Muscle layer of colon (tissue), 2 donors: ENCODE data around the gene CCDC68.

Experiments used
- H3K27ac ChIP-seq: one replicate; pipeline ENCODE4 v1.7.0; 2013; ENCODE audit warnings: low read depth, mild to moderate bottlenecking, low read length, moderate library complexity
- H3K27me3 ChIP-seq, 2 donors: one replicate each; pipeline ENCODE4 v1.7.0; 2013; ENCODE audit warnings: low read length in 2 of 2, mild to moderate bottlenecking in 2 of 2; ENCODE audit not compliant: insufficient read depth in 2 of 2, control insufficient read depth in 1 of 2
- H3K36me3 ChIP-seq: one replicate; pipeline ENCODE4 v1.7.0; 2013; ENCODE audit warnings: mild to moderate bottlenecking, low read length; ENCODE audit not compliant: insufficient read depth
- H3K4me1 ChIP-seq: one replicate; pipeline ENCODE4 v1.7.0; 2013; ENCODE audit warnings: mild to moderate bottlenecking, low read length; ENCODE audit not compliant: insufficient read depth
- H3K4me3 ChIP-seq, 2 donors: one replicate each; pipeline ENCODE4 v1.7.0; 2013; ENCODE audit warnings: low read length in 2 of 2, low read depth in 1 of 2, mild to moderate bottlenecking in 1 of 2, moderate library complexity in 1 of 2
- H3K9ac ChIP-seq: one replicate; pipeline ENCODE4 v1.7.0; 2013; ENCODE audit warnings: low read length
- H3K9me3 ChIP-seq: one replicate; pipeline ENCODE4 v1.7.0; 2013; ENCODE audit warnings: mild to moderate bottlenecking, low read length
- donor health status: abdominal sarcoma.
- donor health status: Adenocarcinoma of cecum.

Gene CCDC68

GRCh38 chr18:54958704-54959625 lies at the start of gene CCDC68:
TSS of gene CCDC68 (minus strand) at chr18:54959461. CDS start at chr18:54942791, 16,670 bp downstream.
- H3K9ac ChIP-seq: no peak within 1 kb of the TSS
- H3K27ac ChIP-seq: no peak within 1 kb of the TSS
- H3K4me3 ChIP-seq: peak within 1 kb of the TSS in 1 of 2 donors; percentile 20
- peaks cover 0 to 8% of the 10 kb centered on the region in 2 donors for H3K27me3 ChIP-seq
- no peaks in the 10 kb centered on the region for H3K4me1 ChIP-seq
- no peaks in the 10 kb centered on the region for H3K9me3 ChIP-seq
- H3K36me3 ChIP-seq: no peaks in the 10 kb centered on the region

- H3K36me3 ChIP-seq: no peaks in the 10 kb centered on the region
- no peak overlapping the region for H3K27ac ChIP-seq
- H3K4me1 ChIP-seq: no peaks in the 10 kb centered on the region
- H3K27me3 ChIP-seq: no peaks in the 10 kb centered on the region
- H3K9ac ChIP-seq: no peak overlapping the region
- no peak overlapping the region for H3K4me3 ChIP-seq
- no peaks in the 10 kb centered on the region for H3K9me3 ChIP-seq
Observed at GRCh38 chr18:55007602-55008001, 48.3 kb upstream of the CCDC68 start.

- Histone ChIP-seq H3K4me1 (no peaks in the 10 kb centered on the region), H3K27me3 (no peaks in the 10 kb centered on the region), H3K36me3 (no peaks in the 10 kb centered on the region), H3K9ac (no peak overlapping the region), H3K27ac (no peak overlapping the region), H3K9me3 (no peaks in the 10 kb centered on the region), H3K4me3 (no peak overlapping the region)
Observed at GRCh38 chr18:55003695-55004094, 44.4 kb upstream of the CCDC68 start.

GRCh38 chr18:55002261-55002660 lies 43.0 kb upstream of the CCDC68 start:
- no peaks in the 10 kb centered on the region for H3K36me3 ChIP-seq
- H3K9ac ChIP-seq: no peak overlapping the region
- H3K27ac ChIP-seq: no peak overlapping the region
- H3K27me3 ChIP-seq: no peaks in the 10 kb centered on the region
- H3K9me3 ChIP-seq: no peaks in the 10 kb centered on the region
- H3K4me3 ChIP-seq: no peak overlapping the region
- H3K4me1 ChIP-seq: no peaks in the 10 kb centered on the region

GRCh38 chr18:55001394-55002024 lies 42.2 kb upstream of the CCDC68 start:
- Histone ChIP-seq H3K27ac (no peak overlapping the region), H3K9me3 (no peaks in the 10 kb centered on the region), H3K27me3 (no peaks in the 10 kb centered on the region), H3K9ac (no peak overlapping the region), H3K4me1 (no peaks in the 10 kb centered on the region), H3K36me3 (no peaks in the 10 kb centered on the region), H3K4me3 (no peak overlapping the region)

GRCh38 chr18:55000529-55000928 lies 41.3 kb upstream of the CCDC68 start:
- Histone ChIP-seq H3K27me3 (no peaks in the 10 kb centered on the region), H3K27ac (no peak overlapping the region), H3K4me1 (no peaks in the 10 kb centered on the region), H3K9ac (no peak overlapping the region), H3K36me3 (no peaks in the 10 kb centered on the region), H3K9me3 (no peaks in the 10 kb centered on the region), H3K4me3 (no peak overlapping the region)

- Histone ChIP-seq H3K4me1 (no peaks in the 10 kb centered on the region), H3K36me3 (no peaks in the 10 kb centered on the region), H3K27ac (no peak overlapping the region), H3K9me3 (no peaks in the 10 kb centered on the region), H3K27me3 (no peaks in the 10 kb centered on the region), H3K9ac (no peak overlapping the region), H3K4me3 (no peak overlapping the region)
Observed at GRCh38 chr18:54999016-54999415, 39.8 kb upstream of the CCDC68 start.

- H3K4me1 ChIP-seq: no peaks in the 10 kb centered on the region
- H3K9ac ChIP-seq: no peak overlapping the region
- H3K4me3 ChIP-seq: no peak overlapping the region
- H3K9me3 ChIP-seq: no peaks in the 10 kb centered on the region
- H3K36me3 ChIP-seq: no peaks in the 10 kb centered on the region
- no peak overlapping the region for H3K27ac ChIP-seq
- no peaks in the 10 kb centered on the region for H3K27me3 ChIP-seq
Observed at GRCh38 chr18:54995421-54996143, 36.3 kb upstream of the CCDC68 start.

GRCh38 chr18:54991981-54992380 lies 32.7 kb upstream of the CCDC68 start:
- H3K9ac ChIP-seq: no peak overlapping the region
- H3K36me3 ChIP-seq: no peaks in the 10 kb centered on the region
- no peaks in the 10 kb centered on the region for H3K9me3 ChIP-seq
- no peak overlapping the region for H3K27ac ChIP-seq
- H3K4me3 ChIP-seq: no peak overlapping the region
- H3K4me1 ChIP-seq: no peaks in the 10 kb centered on the region
- H3K27me3 ChIP-seq: no peaks in the 10 kb centered on the region

- Histone ChIP-seq H3K36me3 (no peaks in the 10 kb centered on the region), H3K27me3 (no peaks in the 10 kb centered on the region), H3K4me1 (no peaks in the 10 kb centered on the region), H3K27ac (no peak overlapping the region), H3K9ac (no peak overlapping the region), H3K9me3 (no peaks in the 10 kb centered on the region), H3K4me3 (no peak overlapping the region)
Observed at GRCh38 chr18:54984908-54985307, 25.6 kb upstream of the CCDC68 start.

GRCh38 chr18:54983791-54984190 lies 24.5 kb upstream of the CCDC68 start:
- Histone ChIP-seq H3K27me3 (no peaks in the 10 kb centered on the region), H3K36me3 (no peaks in the 10 kb centered on the region), H3K9me3 (no peaks in the 10 kb centered on the region), H3K27ac (no peak overlapping the region), H3K4me3 (no peak overlapping the region), H3K9ac (no peak overlapping the region), H3K4me1 (no peaks in the 10 kb centered on the region)
